Prostate gland (tissue), 2 donors: Measurements from ENCODE around the gene WWOX. TPM values are rescaled to one million over a fixed set of nuclear protein-coding genes. Genes with fewer than 3 reads are reported as not detected.

ENCODE experiments used
- DNase-seq: peaks from one replicate; pipeline ENCODE4 v3.0.0-alpha.2; 2019; ENCODE audit warnings: low spot score
- H3K27ac ChIP-seq, 2 donors: fragments of 200-600 bp; sonication (generic); 2 replicates each; pipeline ENCODE4 v1.5.1; 2017 to 2019
- H3K27me3 ChIP-seq: fragments of 200-600 bp; sonication (generic); replicated peaks from 2 replicates; pipeline ENCODE4 v1.5.1; 2019; ENCODE audit not compliant: insufficient read depth
- H3K36me3 ChIP-seq, 2 donors: fragments of 200-600 bp; sonication (generic); 1 replicate in 1 of 2; 2 replicates in 1 of 2; pipeline versions ENCODE4 v1.5.1 to v1.8.1; 2017 to 2019
- H3K4me1 ChIP-seq: fragments of 200-600 bp; sonication (generic); replicated peaks from 2 replicates; pipeline ENCODE4 v1.5.1; 2019
- H3K4me3 ChIP-seq, 2 donors: fragments of 200-600 bp; sonication (generic); 2 replicates each; pipeline ENCODE4 v1.5.1; 2017 to 2019
- H3K9me3 ChIP-seq: fragments of 200-600 bp; sonication (generic); 2 replicates; pipeline ENCODE4 v1.5.1; 2017
- CTCF ChIP-seq, 4 experiments: fragments of 200-600 bp in 2 of 4; fragments of 450-650 bp in 2 of 4; sonication (generic) in 2 of 4; IDR thresholded peaks; 1 replicate in 3 of 4; 2 replicates in 1 of 4; pipeline ENCODE4 v1.5.1; 2016 to 2019; ENCODE audit warnings: antibody characterized with exemption in 4 of 4, mild to moderate bottlenecking in 2 of 4, moderate library complexity in 2 of 4
- POLR2A ChIP-seq: fragments of 450-650 bp; IDR thresholded peaks from one replicate; pipeline ENCODE4 v1.6.1; 2016; ENCODE audit warnings: antibody characterized with exemption, mild to moderate bottlenecking
- POLR2AphosphoS5 ChIP-seq: sonication (generic); formaldehyde crosslinking; IDR thresholded peaks from one replicate; pipeline ENCODE4 v1.6.1; 2017; ENCODE audit warnings: antibody characterized with exemption
- WGBS: methylation state at CpG from one replicate; pipeline ENCODE4 v1.1.5; 2018; 5-methylcytosine and 5-hydroxymethylcytosine counted together
- intact Hi-C: fragments of 100-400 bp; cut with DNase I; formaldehyde crosslinking; loops from one replicate; pipeline ENCODE4 v1.14.2; 2022
- total RNA-seq, 2 donors: library from RNA; depleted of rRNA; stranded (reverse); fragments of >200 nt; gene quantifications; one replicate each; pipeline ENCODE4 v1.1.0, GENCODE V29; 2016

WWOX gene
- total RNA-seq, 2 donors from 2014 or later, result 93.2 to 99.4 TPM

GRCh38 chr16:78675951-78676792 is 576.7 kb downstream of the WWOX start:
- H3K4me1 ChIP-seq, result no peaks in the 10 kb centered on the region
- 88% methylated on average over 9 of the region's 9 CpGs for WGBS
- no peak overlapping the region for H3K27ac ChIP-seq
- intact Hi-C loops, result no loop called here
- no peaks in the 10 kb centered on the region for H3K9me3 ChIP-seq
- H3K36me3 ChIP-seq, result no peaks in the 10 kb centered on the region
- H3K27me3 ChIP-seq, result no peaks in the 10 kb centered on the region
- no peak for DNase-seq
- TF ChIP-seq POLR2A (no peak), CTCF (IDR thresholded peaks at IDR 0.05) (no peak), POLR2AphosphoS5 (no peak)
- no peak overlapping the region for H3K4me3 ChIP-seq

GRCh38 chr16:78677181-78677731 is 577.8 kb downstream of the WWOX start:
- DNase-seq, result no peak
- no peaks in the 10 kb centered on the region for H3K9me3 ChIP-seq
- TF ChIP-seq POLR2AphosphoS5 (no peak), POLR2A (no peak), CTCF (IDR thresholded peaks at IDR 0.05) (no peak)
- H3K4me1 ChIP-seq, result no peaks in the 10 kb centered on the region
- H3K27me3 ChIP-seq, result no peaks in the 10 kb centered on the region
- H3K36me3 ChIP-seq, result no peaks in the 10 kb centered on the region
- no peak overlapping the region for H3K4me3 ChIP-seq
- WGBS, result 47% methylated on average over 4 of the region's 4 CpGs
- no peak overlapping the region for H3K27ac ChIP-seq
- intact Hi-C loops, result no loop called here

- WGBS, result 93% methylated on average over 2 of the region's 2 CpGs
Observed at GRCh38 chr16:78679546-78679945, 580.1 kb downstream of the WWOX start.

GRCh38 chr16:78681743-78682142 is 582.3 kb downstream of the WWOX start:
- Histone ChIP-seq H3K27me3 (no peaks in the 10 kb centered on the region), H3K4me1 (no peaks in the 10 kb centered on the region), H3K36me3 (no peaks in the 10 kb centered on the region), H3K4me3 (no peak overlapping the region), H3K9me3 (no peaks in the 10 kb centered on the region), H3K27ac (no peak overlapping the region)
- DNase-seq, result no peak
- WGBS, result 96% methylated on average over 8 of the region's 8 CpGs
- TF ChIP-seq POLR2AphosphoS5, result no peak
- no peak for TF ChIP-seq CTCF (IDR thresholded peaks at IDR 0.05)
- no peak for TF ChIP-seq POLR2A
- intact Hi-C loops, result no loop called here

More at GRCh38 chr16:78679546-78679945, 580.1 kb downstream of the WWOX start:
- H3K4me1 ChIP-seq, result no peaks in the 10 kb centered on the region
- intact Hi-C loops, result no loop called here
- no peaks in the 10 kb centered on the region for H3K9me3 ChIP-seq
- no peak for DNase-seq
- no peak overlapping the region for H3K4me3 ChIP-seq
- H3K36me3 ChIP-seq, result no peaks in the 10 kb centered on the region
- H3K27ac ChIP-seq, result no peak overlapping the region
- no peak for TF ChIP-seq POLR2A
- no peaks in the 10 kb centered on the region for H3K27me3 ChIP-seq

- WGBS, result 78% methylated on average over 8 of the region's 8 CpGs
- H3K4me3 ChIP-seq, result no peak overlapping the region
- H3K9me3 ChIP-seq, result no peaks in the 10 kb centered on the region
- H3K27ac ChIP-seq, result no peak overlapping the region
- intact Hi-C loops, result no loop called here
- H3K36me3 ChIP-seq, result no peaks in the 10 kb centered on the region
- DNase-seq, result no peak
- TF ChIP-seq POLR2A (no peak), POLR2AphosphoS5 (no peak), CTCF (IDR thresholded peaks at IDR 0.05) (no peak)
- no peaks in the 10 kb centered on the region for H3K4me1 ChIP-seq
- no peaks in the 10 kb centered on the region for H3K27me3 ChIP-seq
Observed at GRCh38 chr16:78684030-78684611, 584.7 kb downstream of the WWOX start.
